GM19467 (cell line): ENCODE data around the gene KHDRBS1.
"Not testable (repeated sequence)": the region's sequence is repeated elsewhere in the genome, so short reads cannot be mapped to it uniquely, and the experiment has no call there.

Experiments used
- ATAC-seq: cut with Tn5 transposase; IDR thresholded peaks from one replicate; pipeline ENCODE4 v1.9.1; 2021; ENCODE audit warnings: mild to moderate bottlenecking, moderate library complexity; ENCODE audit not compliant: unreplicated experiment

The KHDRBS1 gene

DNA sequence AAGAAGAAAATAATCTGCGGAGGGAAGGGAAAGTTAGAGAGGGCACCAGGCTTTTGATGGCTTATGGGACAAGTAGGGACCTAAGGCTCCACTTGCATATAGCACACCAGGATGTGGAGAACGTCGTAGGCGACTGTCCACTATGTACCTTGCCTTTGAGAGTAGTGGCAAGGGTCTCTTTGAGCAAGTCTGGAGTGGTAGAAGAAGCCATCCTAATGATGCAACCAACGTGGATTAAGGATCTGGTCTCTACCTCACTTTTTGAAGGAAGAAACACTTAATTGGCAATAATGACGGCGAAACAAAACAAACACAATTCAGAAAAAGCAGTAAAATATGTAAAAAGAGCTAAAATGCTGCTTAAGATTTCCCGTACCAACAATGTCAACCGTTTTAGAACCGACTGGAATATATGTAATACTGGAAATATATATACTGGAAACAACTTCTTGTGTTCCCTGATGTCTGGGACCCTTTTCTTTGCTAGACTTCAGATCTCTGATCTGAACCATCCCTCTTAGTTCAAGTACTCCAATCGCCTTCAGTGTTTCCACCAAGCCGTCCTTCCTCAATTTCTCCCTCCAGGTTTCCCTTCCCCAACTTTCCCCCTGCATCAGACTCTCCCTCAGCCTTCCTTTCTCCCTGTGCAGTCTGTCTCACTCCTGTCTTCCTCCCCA lies 821 bp upstream of the KHDRBS1 start:
- no peak for ATAC-seq

DNA sequence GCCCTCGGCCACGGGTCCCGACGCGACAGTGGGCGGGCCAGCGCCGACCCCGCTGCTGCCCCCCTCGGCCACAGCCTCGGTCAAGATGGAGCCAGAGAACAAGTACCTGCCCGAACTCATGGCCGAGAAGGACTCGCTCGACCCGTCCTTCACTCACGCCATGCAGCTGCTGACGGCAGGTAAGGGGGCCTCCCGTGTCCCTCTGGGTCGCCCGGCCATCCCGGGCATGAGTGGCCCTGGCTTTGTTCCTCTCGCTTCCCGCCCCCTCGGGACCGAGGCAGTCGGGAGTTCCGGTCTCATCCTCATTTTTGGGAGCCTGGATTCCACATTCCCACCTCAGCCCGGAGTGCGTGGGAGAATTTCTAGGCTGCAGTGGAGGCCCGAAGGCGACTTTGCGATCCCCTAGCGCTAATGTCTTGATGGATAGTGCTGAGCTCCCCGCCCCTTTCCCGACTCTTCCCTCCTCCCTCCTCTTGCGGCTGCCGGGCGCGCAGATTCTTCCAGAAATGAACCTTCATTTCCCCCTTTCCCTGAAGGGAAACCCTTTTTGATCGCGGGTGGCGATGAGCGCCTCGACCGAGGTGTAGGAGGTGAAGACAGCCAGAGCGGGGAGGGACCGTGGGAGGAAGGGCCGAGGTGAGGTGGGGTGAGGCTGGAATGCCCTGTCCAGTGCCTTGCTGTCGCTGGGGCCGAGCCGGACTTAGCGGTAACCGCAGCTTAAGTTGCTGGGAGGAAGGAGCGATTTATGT lies 705 bp downstream of the KHDRBS1 start:
- peak; percentile 21 for ATAC-seq

DNA sequence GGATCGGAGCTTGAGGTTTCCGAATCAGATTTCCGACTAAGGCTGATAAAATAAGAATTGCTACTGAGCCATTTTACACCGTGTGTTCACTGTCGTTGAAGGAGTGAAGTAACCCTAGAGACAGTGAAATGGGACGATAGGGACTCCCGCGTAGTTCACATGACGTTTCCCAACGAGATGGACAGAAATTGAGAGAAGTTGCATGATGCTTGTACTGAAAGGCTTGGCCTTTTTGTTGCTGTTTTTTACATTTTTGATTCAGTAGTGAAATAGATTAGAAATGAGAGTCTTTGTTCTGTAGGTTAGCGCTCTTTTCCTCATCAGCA lies 1.2 kb downstream of the KHDRBS1 start:
- ATAC-seq = no peak

GRCh38 chr1:32020339-32020738 lies 6.7 kb downstream of the KHDRBS1 start:
- no peak for ATAC-seq

DNA sequence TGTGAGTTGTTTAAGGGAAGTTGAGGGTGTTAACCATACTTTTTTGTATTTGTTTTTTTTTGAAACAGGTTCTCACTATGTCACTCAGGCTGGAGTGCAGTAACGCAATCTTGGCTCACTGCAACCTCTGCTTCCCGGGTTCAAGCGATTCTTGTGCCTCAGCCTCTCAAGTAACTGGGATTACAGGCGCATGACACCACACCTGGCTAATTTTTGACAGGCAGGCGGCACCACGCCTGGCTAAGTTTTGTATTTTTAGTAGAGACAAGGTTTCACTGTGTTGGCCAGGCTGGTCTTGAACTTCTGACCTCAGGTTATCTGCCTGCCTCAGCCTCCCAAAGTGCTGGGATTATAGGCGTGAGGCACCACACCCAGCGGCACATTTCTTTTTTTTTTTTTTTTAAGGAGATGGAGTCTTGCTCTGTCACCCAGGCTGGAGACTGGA lies 7.9 kb downstream of the KHDRBS1 start:
- ATAC-seq = not testable (repeated sequence)

DNA sequence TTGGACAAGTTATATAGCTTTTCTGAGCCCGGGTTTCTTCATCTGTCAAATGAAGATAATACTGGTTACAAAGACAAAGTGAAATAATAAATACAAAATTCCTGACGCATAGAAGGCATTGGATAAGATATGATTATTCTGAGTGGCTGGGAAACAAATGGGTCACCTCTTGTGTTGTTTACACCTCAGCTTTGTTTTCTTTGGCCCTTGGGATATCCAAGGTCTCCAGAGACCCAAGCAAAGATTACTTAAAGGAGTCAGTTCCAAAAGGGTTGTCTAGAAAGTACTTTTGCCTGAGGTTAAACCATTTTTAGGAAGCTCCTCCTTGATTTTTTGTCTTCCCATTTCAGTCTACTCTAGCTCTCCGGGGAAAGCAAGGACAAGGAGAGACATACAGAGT lies 9.7 kb downstream of the KHDRBS1 start:
- ATAC-seq = no peak

- ATAC-seq = no peak
Measured at GRCh38 chr1:32025515-32025914, 11.8 kb downstream of the KHDRBS1 start.

DNA sequence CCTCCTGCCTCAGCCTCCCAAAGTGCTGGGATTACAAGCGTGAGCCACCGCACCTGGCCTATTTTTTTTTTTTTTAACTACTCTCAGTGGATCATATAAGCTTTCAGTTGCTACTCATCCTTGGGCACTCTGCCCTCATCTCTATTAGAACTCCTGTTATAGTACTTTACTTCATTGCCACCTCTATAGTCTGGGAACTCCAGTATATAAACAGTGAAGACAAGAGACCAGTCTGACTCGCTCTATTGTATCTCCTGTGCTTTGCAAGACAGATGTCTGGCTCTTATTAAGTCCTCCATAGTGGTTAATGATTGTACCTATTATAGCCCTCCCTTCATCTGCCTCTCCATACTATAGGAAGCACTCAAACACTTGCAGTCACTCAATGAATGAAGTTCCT lies 15.1 kb downstream of the KHDRBS1 start:
- ATAC-seq = no peak

- ATAC-seq = no peak
Measured at GRCh38 chr1:32031578-32032274, 18.1 kb downstream of the KHDRBS1 start.

GRCh38 chr1:32032275-32032615 lies 18.6 kb downstream of the KHDRBS1 start:
- no peak for ATAC-seq

DNA sequence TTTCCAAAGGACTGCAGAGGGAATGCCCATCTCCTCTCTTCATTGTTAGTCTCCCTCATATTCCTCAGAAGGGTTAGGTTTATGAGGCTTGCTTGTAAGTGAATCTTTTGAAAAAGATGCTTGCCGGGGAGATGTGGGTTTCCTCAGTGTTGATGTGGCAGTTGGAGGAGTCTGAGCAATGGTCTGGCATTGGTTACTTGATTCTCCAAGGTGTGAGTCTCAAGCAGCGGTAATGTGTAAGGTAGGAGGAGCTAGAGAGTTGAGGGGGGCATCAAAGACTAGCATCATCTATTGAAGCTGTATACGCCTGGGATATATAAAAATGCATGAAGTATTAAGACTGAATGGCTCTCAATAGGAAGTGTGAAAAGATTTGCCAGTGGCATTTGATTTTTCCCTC lies 21.5 kb downstream of the KHDRBS1 start:
- no peak for ATAC-seq

DNA sequence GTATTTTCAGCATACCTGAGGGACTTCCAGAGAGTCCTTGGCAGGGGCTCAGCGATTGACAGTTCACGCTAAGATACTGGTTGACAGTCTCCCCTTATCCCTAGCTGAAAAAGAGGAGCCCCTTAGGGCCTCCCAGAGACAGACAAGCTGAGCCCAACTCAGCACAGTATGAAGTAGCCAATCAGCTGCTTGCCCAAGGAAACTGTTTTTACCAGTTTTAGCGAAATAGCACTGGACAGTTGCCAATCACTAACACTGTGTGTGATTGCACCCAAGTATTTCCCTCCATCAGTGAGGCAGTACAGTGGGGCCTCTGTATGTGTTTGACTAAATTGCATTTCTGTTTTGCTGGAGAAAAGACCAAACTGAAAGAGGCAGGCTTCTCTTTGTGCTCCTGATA lies 27.0 kb downstream of the KHDRBS1 start:
- no peak for ATAC-seq

DNA sequence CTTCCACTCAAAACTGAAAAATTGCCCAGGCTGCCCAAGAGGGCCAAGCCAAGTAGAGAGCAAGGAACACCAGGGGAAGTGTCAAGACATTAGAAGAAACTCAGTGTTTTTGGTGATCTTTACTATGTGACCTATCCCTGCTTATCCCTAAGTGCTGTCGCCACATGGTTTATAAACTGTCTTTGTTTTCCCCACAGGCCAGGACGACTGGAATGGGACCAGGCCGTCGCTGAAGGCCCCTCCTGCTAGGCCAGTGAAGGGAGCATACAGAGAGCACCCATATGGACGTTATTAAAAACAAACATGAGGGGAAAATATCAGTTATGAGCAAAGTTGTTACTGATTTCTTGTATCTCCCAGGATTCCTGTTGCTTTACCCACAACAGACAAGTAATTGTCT lies 28.7 kb downstream of the KHDRBS1 start:
- ATAC-seq = no peak

GRCh38 chr1:32044234-32044633 lies 30.6 kb downstream of the KHDRBS1 start:
- no peak for ATAC-seq

GRCh38 chr1:32045772-32046171 lies 32.1 kb downstream of the KHDRBS1 start:
- ATAC-seq = no peak

- no peak for ATAC-seq
Measured at GRCh38 chr1:32047701-32048100, 34.0 kb downstream of the KHDRBS1 start.

GRCh38 chr1:32048440-32048839 lies 34.8 kb downstream of the KHDRBS1 start:
- no peak for ATAC-seq

- no peak for ATAC-seq
Measured at GRCh38 chr1:32051706-32052105, 38.0 kb downstream of the KHDRBS1 start.

- no peak for ATAC-seq
Measured at GRCh38 chr1:32052887-32053286, 39.2 kb downstream of the KHDRBS1 start.

GRCh38 chr1:32055416-32055815 lies 41.7 kb downstream of the KHDRBS1 start:
- no peak for ATAC-seq

DNA sequence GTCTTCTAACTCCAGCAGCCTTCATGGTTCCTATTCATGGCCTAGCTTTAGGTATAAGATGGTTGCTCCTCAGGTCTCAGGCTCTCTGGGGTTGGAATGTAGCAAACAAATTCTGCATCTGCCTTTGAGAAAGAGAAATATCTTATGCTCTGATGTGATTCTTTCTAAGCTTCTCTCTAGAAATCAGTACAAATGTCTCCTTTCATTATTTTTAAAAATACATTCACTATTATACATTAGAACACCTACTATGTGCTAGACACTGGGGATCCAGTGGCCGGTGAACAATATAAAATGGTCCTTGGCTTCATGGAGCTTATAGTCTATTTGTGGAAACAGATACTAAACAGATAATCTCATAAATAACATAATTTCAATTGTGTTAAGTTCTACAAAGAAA lies 42.9 kb downstream of the KHDRBS1 start:
- ATAC-seq = no peak

- ATAC-seq = no peak
Measured at GRCh38 chr1:32060914-32061313, 47.2 kb downstream of the KHDRBS1 start.
